ELF-1 (cell line): ENCODE results near the gene ALDH2.
A peak's percentile ranks its signal among the peaks of the same experiment; 100 is the strongest.
"Not testable (repeated sequence)": the region's sequence is repeated elsewhere in the genome, so short reads cannot be mapped to it uniquely, and the experiment has no call there.

Experiments
- DNase-seq: peaks from one replicate; pipeline ENCODE4 v3.0.0-alpha.2; 2016; ENCODE audit warnings: low read depth, low spot score

The ALDH2 gene

DNA sequence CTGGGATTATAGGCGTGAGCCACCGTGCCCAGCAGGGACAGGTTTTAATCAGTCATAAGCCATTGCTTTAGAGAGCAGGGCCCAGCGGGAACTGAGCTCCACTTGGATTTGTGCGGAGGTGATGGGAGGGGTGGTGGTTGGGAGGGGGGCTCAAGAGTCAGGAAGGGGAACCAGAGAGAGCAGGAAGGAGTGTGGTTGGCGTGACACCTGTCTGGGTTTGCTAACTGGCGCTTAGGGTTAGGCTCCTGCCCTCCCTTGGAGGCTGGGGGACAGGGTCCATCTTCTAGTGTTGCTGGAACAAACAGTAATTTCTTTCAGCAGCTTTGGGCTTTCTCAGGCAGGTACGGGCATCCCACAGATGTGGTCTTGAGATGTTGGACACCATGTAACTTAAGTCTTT, 7.5 kb upstream of the ALDH2 start:
- no peak for DNase-seq

DNA sequence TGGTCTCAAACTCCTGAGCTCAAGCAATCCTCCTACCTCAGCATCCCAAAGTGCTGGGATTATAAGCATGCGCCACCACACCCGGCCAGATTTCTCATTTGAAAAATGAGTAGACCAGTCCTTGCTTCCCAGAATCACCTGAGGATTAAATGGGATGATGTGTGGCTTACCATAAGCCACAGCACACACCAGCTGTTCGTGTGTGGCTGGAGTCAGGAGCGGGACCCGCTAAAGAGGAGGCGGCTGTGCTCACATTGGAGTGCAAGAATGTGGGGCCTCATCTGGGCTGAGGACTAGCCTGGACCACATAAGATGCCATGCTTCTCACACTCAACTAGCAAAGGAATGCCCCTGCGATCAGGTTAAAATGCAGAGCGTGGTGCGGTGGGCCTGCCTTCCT, 6.7 kb upstream of the ALDH2 start:
- peak; percentile 26 for DNase-seq

GRCh38 chr12:111761099-111761498, 5.6 kb upstream of the ALDH2 start:
- no peak for DNase-seq

- DNase-seq = peak; percentile 18
These were observed 5.0 kb upstream of the ALDH2 start for GRCh38 chr12:111761706-111762105.

DNA sequence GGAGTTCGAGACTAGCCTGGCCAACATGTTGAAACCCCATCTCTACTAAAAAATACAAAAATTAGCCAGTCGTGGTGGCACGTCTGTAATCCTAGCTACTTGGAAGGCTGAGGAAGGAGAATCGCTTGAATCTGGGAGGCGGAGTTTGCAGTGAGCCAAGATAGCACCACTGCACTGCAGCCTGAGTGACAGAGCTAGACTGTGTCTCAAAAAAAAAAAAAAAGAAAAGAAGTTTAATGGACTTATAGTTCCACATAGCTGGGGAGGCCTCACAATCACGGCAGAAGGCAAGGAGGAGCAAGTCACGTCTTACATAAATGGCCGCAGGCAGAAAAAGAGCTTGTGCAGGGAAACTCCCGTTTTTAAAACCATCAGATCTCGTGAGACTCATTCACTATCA, 3.2 kb upstream of the ALDH2 start:
- not testable (repeated sequence) for DNase-seq

- DNase-seq = no peak
These were observed 2.5 kb upstream of the ALDH2 start for GRCh38 chr12:111764120-111764821.

DNA sequence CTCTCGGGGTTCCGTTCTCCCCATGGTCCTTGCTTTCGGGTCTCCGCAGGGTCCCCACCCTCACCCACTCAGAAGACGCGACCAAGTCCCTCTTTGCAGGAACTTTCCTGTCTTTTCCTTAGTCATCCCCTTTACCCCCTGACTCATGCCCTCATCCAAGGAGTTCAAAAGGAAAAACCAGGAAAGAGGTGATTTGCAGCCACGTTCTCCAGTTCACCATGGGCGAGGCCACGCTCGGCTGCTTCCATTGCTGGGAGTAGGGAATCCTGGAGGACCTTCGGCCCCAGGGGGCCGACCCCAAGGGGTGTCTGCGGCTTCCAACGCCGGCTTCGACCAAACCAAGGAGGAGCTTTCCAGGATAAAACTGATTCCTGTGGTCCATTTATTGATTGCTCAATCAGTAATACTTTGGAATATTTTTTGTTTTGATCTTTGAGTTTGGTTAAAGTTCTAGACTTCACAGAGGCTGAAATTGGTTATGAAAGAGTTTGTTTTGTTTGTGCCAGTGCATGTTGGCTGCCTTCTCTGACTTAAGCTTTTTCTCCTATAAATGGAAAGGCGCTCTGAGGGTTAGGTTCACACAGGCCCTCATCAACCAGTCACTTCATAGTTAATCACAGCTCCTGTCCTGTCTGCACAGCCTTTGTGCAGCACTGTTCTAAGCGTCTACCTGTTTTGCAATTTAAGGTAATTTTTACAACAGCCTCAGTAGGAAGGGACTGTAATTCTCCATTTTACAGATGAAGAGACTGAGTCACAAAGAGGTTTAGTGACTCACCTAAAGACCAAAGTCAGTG, 827 bp downstream of the ALDH2 start:
- DNase-seq = peak; percentile 50

- DNase-seq = peak; percentile 16
These were observed 1.6 kb downstream of the ALDH2 start for GRCh38 chr12:111768159-111768895.

- DNase-seq = no peak
These were observed 2.9 kb downstream of the ALDH2 start for GRCh38 chr12:111769599-111769998.

GRCh38 chr12:111773801-111774551, 7.2 kb downstream of the ALDH2 start:
- peak; percentile 87 for DNase-seq

- peak; percentile 80 for DNase-seq
These were observed 8.8 kb downstream of the ALDH2 start for GRCh38 chr12:111775205-111776193.

- no peak for DNase-seq
These were observed 10.2 kb downstream of the ALDH2 start for GRCh38 chr12:111776836-111777344.

DNA sequence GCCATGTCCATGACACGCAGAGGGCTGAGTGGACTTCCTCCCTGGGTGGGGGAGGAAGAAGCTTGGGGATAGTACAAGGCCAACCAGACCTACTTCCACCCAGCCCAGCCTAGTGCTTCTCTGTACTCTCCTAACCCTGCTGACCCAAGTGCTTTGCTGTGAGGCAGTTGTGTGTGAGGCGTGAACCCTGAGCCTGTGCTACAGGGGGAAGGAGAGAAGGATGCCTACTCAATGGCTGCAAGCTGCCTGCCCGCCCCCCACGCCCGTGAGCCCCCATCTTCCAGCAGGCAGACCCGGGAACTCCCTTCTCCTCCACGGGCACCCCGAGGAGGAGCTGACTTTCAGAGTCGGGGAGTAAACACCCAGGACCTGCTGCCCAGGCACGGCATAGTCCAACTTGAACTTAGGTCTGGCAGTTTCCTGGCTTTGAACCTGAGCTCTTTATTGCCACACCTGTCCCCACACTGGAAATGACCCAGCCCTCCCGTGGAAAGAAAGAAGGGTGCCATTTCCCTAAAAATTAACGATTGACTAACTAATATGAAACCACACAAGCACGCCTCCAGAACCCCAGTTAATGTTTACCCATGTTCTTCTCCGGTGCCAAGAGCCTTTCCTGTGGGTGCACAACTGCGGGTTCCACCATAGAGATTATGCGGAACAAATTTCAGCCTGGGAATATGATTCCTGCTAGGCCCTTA, 10.8 kb downstream of the ALDH2 start:
- no peak for DNase-seq

DNA sequence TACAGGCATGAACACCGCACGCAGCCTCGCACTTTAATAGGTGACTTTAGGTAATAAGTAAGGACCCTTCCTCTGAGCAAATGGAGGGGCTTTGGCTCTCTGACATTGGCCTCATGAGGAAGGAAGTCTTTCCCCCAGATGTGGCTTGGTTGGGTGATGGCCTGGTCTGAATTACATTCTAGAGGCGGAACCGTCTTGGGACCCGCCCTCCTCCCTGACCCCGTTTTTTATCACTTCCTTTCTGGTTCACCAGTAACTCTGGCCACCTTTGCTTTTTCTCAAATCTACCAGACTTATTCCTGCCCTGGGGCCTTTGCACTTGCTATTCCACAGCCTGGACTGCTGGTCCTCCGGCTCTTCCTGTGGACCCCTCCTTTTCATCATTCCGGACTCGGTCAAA, 13.4 kb downstream of the ALDH2 start:
- DNase-seq = no peak

GRCh38 chr12:111780615-111781014, 13.9 kb downstream of the ALDH2 start:
- DNase-seq = no peak

GRCh38 chr12:111781085-111781658, 14.4 kb downstream of the ALDH2 start:
- DNase-seq = no peak

DNA sequence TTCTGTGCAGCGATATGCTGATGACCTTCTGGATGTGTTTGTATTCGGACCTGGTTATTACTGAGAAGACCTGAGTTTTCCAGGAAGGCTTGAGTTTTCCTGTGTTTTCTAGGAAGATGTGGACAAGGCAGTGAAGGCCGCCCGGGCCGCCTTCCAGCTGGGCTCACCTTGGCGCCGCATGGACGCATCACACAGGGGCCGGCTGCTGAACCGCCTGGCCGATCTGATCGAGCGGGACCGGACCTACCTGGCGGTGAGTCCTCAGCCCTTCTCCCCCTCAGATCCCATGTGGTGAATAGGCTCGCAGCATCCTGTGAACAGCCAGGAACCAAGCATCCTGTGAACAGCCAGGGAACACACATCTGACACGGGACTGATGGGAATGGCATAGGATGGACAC, 16.3 kb downstream of the ALDH2 start:
- no peak for DNase-seq

DNA sequence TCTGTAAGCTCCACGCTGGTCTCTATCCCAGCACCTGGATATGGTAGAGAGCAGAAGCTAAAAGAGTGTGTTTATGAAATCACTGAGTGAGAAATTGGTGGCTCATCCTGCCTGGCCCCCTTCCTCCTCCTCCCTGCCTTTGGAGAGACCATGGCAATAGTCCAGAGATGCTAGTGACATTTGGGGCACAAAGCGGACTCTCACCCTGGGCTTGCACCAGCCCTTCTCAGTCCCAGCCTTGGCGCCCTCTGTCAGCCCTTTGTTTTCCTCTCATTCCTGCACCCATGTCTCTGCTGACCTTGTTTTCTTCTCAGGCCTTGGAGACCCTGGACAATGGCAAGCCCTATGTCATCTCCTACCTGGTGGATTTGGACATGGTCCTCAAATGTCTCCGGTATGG, 18.2 kb downstream of the ALDH2 start:
- no peak for DNase-seq

- DNase-seq = no peak
These were observed 18.9 kb downstream of the ALDH2 start for GRCh38 chr12:111785651-111786050.
